K562 (cell line): ENCODE data around the gene CEP131. TPM values are rescaled to one million over a fixed set of nuclear protein-coding genes. Genes with fewer than 3 reads are reported as not detected.

Experiments used
- ATAC-seq: fragments of 200-7000 bp; cut with Tn5 transposase; 3 replicates; pipeline ENCODE4 v1.9.1; 2020; ENCODE audit warnings: moderate library complexity
- BruUV-seq: library from RNA; stranded (reverse); fragments of 400-500 nt; replicated peaks from 2 replicates; lab custom pipeline; 2021; lab: Mats Ljungman, UMichigan
- CTCF ChIA-PET: fragments of 300-600 bp; formaldehyde crosslinking; extraction: SDS; loops from one replicate; lab custom pipeline; 2021; ENCODE audit warnings: low intra/inter-chr PET ratio; lab: Yijun Ruan, JAX
- POLR2A ChIA-PET: fragments of 300-600, 350-650 bp; sonication (Branson Sonifier 250); formaldehyde crosslinking; extraction: SDS; loops from one replicate; lab custom pipeline; 2021; ENCODE audit warnings: antibody characterized with exemption, inconsistent platforms; lab: Yijun Ruan, JAX
- DNase-seq, 4 experiments: peaks; one replicate each; pipeline versions ENCODE4 v3.0.0 to v3.0.0-alpha.2; 2011 to 2018; ENCODE audit warnings: low spot score in 3 of 4, mixed read lengths in 3 of 4; ENCODE audit errors: extremely low read depth in 1 of 4
- FAIRE-seq: peaks from 2 replicates; lab custom pipeline; 2011; peaks lifted over from hg19 to GRCh38; lab: Jason Lieb, UNC
- H2AFZ ChIP-seq: 2 replicates; pipeline ENCODE4 v1.6.0; 2011; ENCODE audit warnings: low read depth, low read length, control low read depth, inconsistent platforms
- H3K27ac ChIP-seq: fragments of 200-600 bp; 3 replicates; pipeline ENCODE4 v1.8.0; 2011; ENCODE audit warnings: low read depth, mild to moderate bottlenecking, control low read depth, inconsistent platforms, low read length, moderate library complexity, mixed read lengths; ENCODE audit errors: extremely low read depth
- H3K27me3 ChIP-seq, 2 experiments: fragments of 300-600 bp in 1 of 2; 2 replicates in 1 of 2; 3 replicates in 1 of 2; pipeline versions ENCODE4 v1.6.0 to v1.8.0; 2011; ENCODE audit warnings: inconsistent platforms in 2 of 2, low read length in 2 of 2, mild to moderate bottlenecking in 1 of 2, mixed read lengths in 1 of 2, moderate library complexity in 1 of 2; ENCODE audit not compliant: control insufficient read depth in 2 of 2, insufficient read depth in 2 of 2
- H3K36me3 ChIP-seq: fragments of 300-600 bp; 3 replicates; pipeline ENCODE4 v1.8.0; 2011; ENCODE audit warnings: mild to moderate bottlenecking, low read length, inconsistent platforms; ENCODE audit not compliant: control insufficient read depth, insufficient read depth
- H3K4me1 ChIP-seq, 2 experiments: fragments of 200-600 bp in 1 of 2; replicated peaks in 1 of 2; 2 replicates in 1 of 2; 3 replicates in 1 of 2; pipeline versions ENCODE4 v1.5.1 to v1.8.0; 2011; ENCODE audit warnings: inconsistent platforms in 2 of 2, low read length in 2 of 2, mild to moderate bottlenecking in 1 of 2, mixed read lengths in 1 of 2, moderate library complexity in 1 of 2; ENCODE audit not compliant: control insufficient read depth in 2 of 2, insufficient read depth in 2 of 2
- H3K4me2 ChIP-seq: 2 replicates; pipeline ENCODE4 v1.6.1; 2011; ENCODE audit warnings: low read length, control low read depth, inconsistent platforms, mixed read lengths; ENCODE audit not compliant: insufficient read depth
- H3K4me3 ChIP-seq: fragments of 200-600 bp; sonication (generic), shearing (Covaris generic); 2 replicates; pipeline ENCODE4 v1.5.1; 2016; ENCODE audit warnings: control low read depth, inconsistent platforms
- H3K79me2 ChIP-seq: fragments of 200-600 bp; 3 replicates; pipeline ENCODE4 v1.8.0; 2011; ENCODE audit warnings: low read length, inconsistent platforms; ENCODE audit not compliant: control insufficient read depth, insufficient read depth
- H3K9ac ChIP-seq, 2 experiments: 2 replicates each; pipeline versions ENCODE4 v1.6.0 to v1.6.1; 2011; ENCODE audit warnings: low read depth in 2 of 2, low read length in 2 of 2, control low read depth in 1 of 2, inconsistent platforms in 1 of 2, mild to moderate bottlenecking in 1 of 2, mixed read lengths in 1 of 2; ENCODE audit not compliant: insufficient read depth in 1 of 2
- H3K9me1 ChIP-seq: one replicate; pipeline ENCODE4 v1.6.0; 2011; ENCODE audit warnings: inconsistent platforms, mild to moderate bottlenecking, low read length, moderate library complexity; ENCODE audit not compliant: control insufficient read depth, insufficient read depth
- H3K9me3 ChIP-seq: replicated peaks from 2 replicates; pipeline ENCODE4 v1.5.1; 2011; ENCODE audit warnings: low read depth, low read length, inconsistent platforms; ENCODE audit not compliant: control insufficient read depth, insufficient read depth
- H4K20me1 ChIP-seq: replicated peaks from 2 replicates; pipeline ENCODE4 v1.6.1; 2011; ENCODE audit warnings: low read length, inconsistent platforms, mixed read lengths; ENCODE audit not compliant: control insufficient read depth, insufficient read depth
- CC2D1A ChIP-seq: fragments of 450-650 bp; IDR thresholded peaks from 2 replicates; pipeline ENCODE4 v1.6.1; 2017; ENCODE audit warnings: mild to moderate bottlenecking
- CHD4 ChIP-seq: fragments of 200-600 bp; sonication (generic); IDR thresholded peaks from 3 replicates; pipeline ENCODE4 v1.6.1; 2012; ENCODE audit warnings: low read depth, mild to moderate bottlenecking, mixed read lengths, low read length, inconsistent platforms; ENCODE audit not compliant: insufficient read depth, insufficient replicate concordance, poor library complexity, severe bottlenecking
- KDM1A ChIP-seq, 2 experiments: fragments of 450-650 bp; IDR thresholded peaks; 2 replicates each; pipeline ENCODE4 v1.6.1; 2016; ENCODE audit warnings: mild to moderate bottlenecking in 2 of 2
- MAFF ChIP-seq: IDR thresholded peaks from 2 replicates; pipeline ENCODE4 v1.6.1; 2012; ENCODE audit warnings: low read length, improper control_type of control experiment
- MAFK ChIP-seq: IDR thresholded peaks from 2 replicates; pipeline ENCODE4 v1.6.1; 2011; ENCODE audit warnings: low read length, improper control_type of control experiment
- MTA1 ChIP-seq: fragments of 450-650 bp; IDR thresholded peaks from 2 replicates; pipeline ENCODE4 v1.6.1; 2017; ENCODE audit warnings: borderline replicate concordance
- NCOA6 ChIP-seq: fragments of 450-650 bp; IDR thresholded peaks from 2 replicates; pipeline ENCODE4 v1.6.1; 2017; ENCODE audit warnings: mild to moderate bottlenecking
- RFX7 ChIP-seq: fragments of 250-450 bp; sonication (Bioruptor Pico); IDR thresholded peaks from 2 replicates; pipeline ENCODE4 v1.5.1; 2021; ENCODE audit warnings: mild to moderate bottlenecking
- SP2 ChIP-seq: IDR thresholded peaks from 2 replicates; pipeline ENCODE4 v1.6.1; 2011; ENCODE audit warnings: mild to moderate bottlenecking, low read depth, low read length, moderate library complexity; ENCODE audit not compliant: poor library complexity, severe bottlenecking; ENCODE audit errors: extremely low read depth
- SRF ChIP-seq, 2 experiments: fragments of 250-450, 450-650 bp in 1 of 2; sonication (Bioruptor Pico) in 1 of 2; sonication (generic) in 1 of 2; formaldehyde crosslinking; IDR thresholded peaks; 2 replicates each; pipeline versions ENCODE4 v1.5.0 to v1.5.1; 2020 to 2022; ENCODE audit warnings: mild to moderate bottlenecking in 1 of 2, missing genetic modification reagents in 1 of 2
- TAF1 ChIP-seq: IDR thresholded peaks from 2 replicates; pipeline ENCODE4 v1.6.1; 2011; ENCODE audit warnings: mild to moderate bottlenecking, low read length, moderate library complexity; ENCODE audit not compliant: insufficient read depth, control insufficient read depth, severe bottlenecking; ENCODE audit errors: extremely low read depth
- U2AF1 ChIP-seq: fragments of 200-400 bp; formaldehyde crosslinking; optimal IDR thresholded peaks from 2 replicates; pipeline ENCODE3; 2017; ENCODE audit warnings: mild to moderate bottlenecking, low read depth, low read length, moderate library complexity
- ZFX ChIP-seq: sonication (generic); formaldehyde crosslinking; IDR thresholded peaks from 2 replicates; pipeline ENCODE4 v1.8.0; 2022; ENCODE audit warnings: mild to moderate bottlenecking, missing genetic modification reagents, moderate library complexity
- ZNF589 ChIP-seq: fragments of 200-800 bp; sonication (Bioruptor generic); IDR thresholded peaks from 2 replicates; pipeline ENCODE4 v1.6.1; 2016; ENCODE audit warnings: low read depth, missing genetic modification characterization, missing compliant biosample characterization
- ZNF76 ChIP-seq: fragments of 250-450 bp; sonication (Bioruptor Pico); IDR thresholded peaks from 2 replicates; pipeline ENCODE4 v1.4.0; 2020; ENCODE audit warnings: mild to moderate bottlenecking, moderate library complexity, borderline replicate concordance
- WGBS: fragments of 100-300 bp; shearing (Covaris generic); methylation state at CpG from one replicate; pipeline ENCODE4 v1.1.6; 2016; ENCODE audit warnings: low coverage, mixed read lengths; ENCODE audit not compliant: insufficient coverage; ENCODE audit errors: missing lambda C conversion rate; 5-methylcytosine and 5-hydroxymethylcytosine counted together
- in situ Hi-C: fragments of 300-500 bp; cut with MboI; formaldehyde crosslinking; loops from 4 replicates; pipeline ENCODE4 v1.15.0; 2018; ENCODE audit warnings: inconsistent platforms, mixed read lengths
- intact Hi-C: fragments of 100-400 bp; cut with micrococcal nuclease; formaldehyde crosslinking; loops from 2 replicates; pipeline ENCODE4 v1.14.2; 2022
- polyA plus RNA-seq, 8 experiments: library from polyadenylated mRNA; depleted of rRNA in 4 of 8; stranded (reverse) in 5 of 8; unstranded in 3 of 8; fragments of >200 nt; fragmentation: Nextera tagmentation in 2 of 8; fragmentation: Illumina TruSeq in 1 of 8; extraction: Ambion mirVana in 2 of 8; extraction: Trizol in 1 of 8; gene quantifications; 2 replicates each; pipeline versions ENCODE4 v1.2.1 to v1.2.3, GENCODE V29; 2011 to 2014; ENCODE audit warnings: inconsistent platforms in 1 of 8, missing spikeins in 1 of 8
- total RNA-seq, 7 experiments: library from RNA; depleted of rRNA in 6 of 7; stranded (reverse); fragments of >200 nt in 6 of 7; fragmentation: Illumina TruSeq in 2 of 7; extraction: Trizol in 2 of 7; gene quantifications; 2 replicates each; pipeline versions ENCODE4 v1.2.1 to v1.2.3, GENCODE V29; 2011 to 2021; ENCODE audit warnings: low replicate concordance in 1 of 7
- TF ChIP-seq, protein P1 (sequence below): fragments of 250-450 bp; sonication (Bioruptor Pico); IDR thresholded peaks from 2 replicates; pipeline ENCODE4 v1.6.1; 2021; ENCODE audit warnings: mild to moderate bottlenecking
- TF ChIP-seq, protein P2 (sequence below): sonication (generic); formaldehyde crosslinking; IDR thresholded peaks from 2 replicates; pipeline ENCODE4 v1.8.1; 2023; ENCODE audit warnings: mild to moderate bottlenecking, missing genetic modification reagents

CEP131 gene
- total and polyA plus RNA-seq, 9 of the 15 experiments (the other 6 are each of a cell fraction or from before 2014, with no cell fraction given) = 0.24 to 21.2 (median 2.3) TPM

DNA sequence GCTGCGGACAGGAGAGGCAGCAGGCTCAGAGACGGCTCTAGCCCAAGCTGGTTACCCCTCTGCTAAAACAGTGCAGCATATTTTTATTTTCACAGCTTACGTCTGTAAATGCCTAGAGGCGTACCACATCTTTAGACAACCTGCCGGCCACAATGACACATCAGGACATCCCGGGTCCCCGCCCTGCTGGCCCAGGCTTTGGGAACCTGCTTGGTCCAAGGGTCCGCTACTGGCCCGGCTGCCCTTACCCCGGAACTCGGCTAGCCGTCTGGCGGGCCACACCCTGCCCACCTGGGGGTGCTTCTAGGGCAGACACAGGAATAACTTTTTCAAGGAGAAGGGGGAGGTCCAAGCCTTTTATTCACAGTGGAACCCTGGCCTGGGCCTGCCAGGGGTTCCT lies 4.3 kb downstream of the CEP131 start:
- Histone ChIP-seq H3K79me2 (peaks cover 5% of the 10 kb centered on the region; the same call in 2 of the 3 replicates), H4K20me1 (no peaks in the 10 kb centered on the region), H3K4me2 (no peak overlapping the region), H3K36me3 (peaks cover 8% of the 10 kb centered on the region; the same call in 1 of the 3 replicates), H3K9ac (no peak overlapping the region), H3K27me3 (no peaks in the 10 kb centered on the region), H3K9me3 (no peaks in the 10 kb centered on the region), H3K4me1 (peaks cover 3 to 41% of the 10 kb centered on the region in 2 experiments), H3K9me1 (no peaks in the 10 kb centered on the region), H2AFZ (no peak overlapping the region), H3K4me3 (no peak overlapping the region), H3K27ac (no peak overlapping the region)
- intact Hi-C loops = no loop called here
- DNase-seq = no peak
- BruUV-seq = no TSS peak
- in situ Hi-C loops = no loop called here
- ChIA-PET CTCF (no interaction called here), POLR2A (no interaction called here)
- 85% methylated on average over 10 of the region's 13 CpGs for whole genome bisulfite sequencing
- no peak for ATAC-seq
- FAIRE-seq = no peak
- TF ChIP-seq, protein P1, sequence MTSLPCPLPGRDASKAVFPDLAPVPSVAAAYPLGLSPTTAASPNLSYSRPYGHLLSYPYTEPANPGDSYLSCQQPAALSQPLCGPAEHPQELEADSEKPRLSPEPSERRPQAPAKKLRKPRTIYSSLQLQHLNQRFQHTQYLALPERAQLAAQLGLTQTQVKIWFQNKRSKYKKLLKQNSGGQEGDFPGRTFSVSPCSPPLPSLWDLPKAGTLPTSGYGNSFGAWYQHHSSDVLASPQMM (CRISPR knock-in tag) = no peak
- TF ChIP-seq TAF1 (no peak), CC2D1A (no peak), ZNF589 (no peak), NCOA6 (no peak), KDM1A (IDR thresholded peaks at IDR 0.05) (no peak), MTA1 (no peak), CHD4 (no peak), SP2 (no peak), MAFK (no peak), ZFX (no peak), ZNF76 (no peak), RFX7 (no peak), MAFF (no peak), SRF (CRISPR knock-in tag; IDR thresholded peaks at IDR 0.05) (no peak), U2AF1 (no peak)
- TF ChIP-seq, protein P2, sequence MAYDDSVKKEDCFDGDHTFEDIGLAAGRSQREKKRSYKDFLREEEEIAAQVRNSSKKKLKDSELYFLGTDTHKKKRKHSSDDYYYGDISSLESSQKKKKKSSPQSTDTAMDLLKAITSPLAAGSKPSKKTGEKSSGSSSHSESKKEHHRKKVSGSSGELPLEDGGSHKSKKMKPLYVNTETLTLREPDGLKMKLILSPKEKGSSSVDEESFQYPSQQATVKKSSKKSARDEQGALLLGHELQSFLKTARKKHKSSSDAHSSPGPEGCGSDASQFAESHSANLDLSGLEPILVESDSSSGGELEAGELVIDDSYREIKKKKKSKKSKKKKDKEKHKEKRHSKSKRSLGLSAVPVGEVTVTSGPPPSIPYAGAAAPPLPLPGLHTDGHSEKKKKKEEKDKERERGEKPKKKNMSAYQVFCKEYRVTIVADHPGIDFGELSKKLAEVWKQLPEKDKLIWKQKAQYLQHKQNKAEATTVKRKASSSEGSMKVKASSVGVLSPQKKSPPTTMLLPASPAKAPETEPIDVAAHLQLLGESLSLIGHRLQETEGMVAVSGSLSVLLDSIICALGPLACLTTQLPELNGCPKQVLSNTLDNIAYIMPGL (CRISPR knock-in tag) = no peak
